GM12878 (cell line): Measurements from ENCODE around the gene APOC1. TPM values are rescaled to one million over a fixed set of nuclear protein-coding genes. Genes with fewer than 3 reads are reported as not detected.

Experiments
- ATAC-seq: fragments of 200-7000 bp; cut with Tn5 transposase; 3 replicates; pipeline ENCODE4 v1.9.1; 2020; ENCODE audit warnings: mild to moderate bottlenecking, moderate library complexity
- BruUV-seq: library from RNA; stranded (reverse); fragments of 400-500 nt; replicated peaks from 2 replicates; lab custom pipeline; 2021; lab: Mats Ljungman, UMichigan
- CTCF ChIA-PET: fragments of 300-600 bp; sonication (Branson Sonifier 250); formaldehyde crosslinking; extraction: SDS; loops from one replicate; lab custom pipeline; 2021; ENCODE audit warnings: inconsistent platforms; lab: Yijun Ruan, JAX
- POLR2A ChIA-PET: fragments of 350-600 bp; formaldehyde crosslinking; extraction: SDS; loops from one replicate; lab custom pipeline; 2021; ENCODE audit warnings: inconsistent platforms; lab: Charles Lee
- RAD21 ChIA-PET: fragments of 300-600 bp; sonication (Branson Sonifier 250); formaldehyde crosslinking; loops from one replicate; lab custom pipeline; 2023; ENCODE audit warnings: antibody characterized with exemption; ENCODE audit not compliant: unreplicated experiment; lab: Charles Lee
- SMC1A ChIA-PET: fragments of 300-600 bp; sonication (Branson Sonifier 250); formaldehyde crosslinking; loops from one replicate; lab custom pipeline; 2023; ENCODE audit not compliant: unreplicated experiment, uncharacterized antibody; lab: Charles Lee
- DNase-seq: peaks from one replicate; pipeline ENCODE4 v3.0.0-alpha.2; 2011; ENCODE audit warnings: low read depth, low spot score
- FAIRE-seq: peaks from 3 replicates; lab custom pipeline; 2011; peaks lifted over from hg19 to GRCh38; lab: Jason Lieb, UNC
- H2AFZ ChIP-seq: 2 replicates; pipeline ENCODE4 v1.6.0; 2011; ENCODE audit warnings: low read depth, low read length, control low read depth; ENCODE audit not compliant: control insufficient read depth
- H3K27ac ChIP-seq: 2 replicates; pipeline ENCODE4 v1.5.1; 2011; ENCODE audit warnings: control low read depth; ENCODE audit not compliant: control insufficient read depth, insufficient read depth
- H3K27me3 ChIP-seq, 2 experiments: replicated peaks in 1 of 2; 2 replicates each; pipeline versions ENCODE4 v1.6.0 to v1.6.1; 2011; ENCODE audit warnings: low read length in 1 of 2; ENCODE audit not compliant: control insufficient read depth in 2 of 2, insufficient read depth in 2 of 2
- H3K36me3 ChIP-seq, 2 experiments: 2 replicates each; pipeline ENCODE4 v1.5.1; 2011; ENCODE audit warnings: low read length in 1 of 2; ENCODE audit not compliant: control insufficient read depth in 2 of 2, insufficient read depth in 2 of 2
- H3K4me1 ChIP-seq: 2 replicates; pipeline ENCODE4 v1.6.1; 2011; ENCODE audit warnings: mild to moderate bottlenecking, low read length, moderate library complexity, mixed read lengths; ENCODE audit not compliant: control insufficient read depth, insufficient read depth
- H3K4me2 ChIP-seq: 2 replicates; pipeline ENCODE4 v1.6.0; 2011; ENCODE audit warnings: control low read depth; ENCODE audit not compliant: control insufficient read depth, insufficient read depth
- H3K4me3 ChIP-seq: fragments of 200-600 bp; sonication (generic); 2 replicates; pipeline ENCODE4 v1.5.1; 2016
- H3K79me2 ChIP-seq: 2 replicates; pipeline ENCODE4 v1.6.0; 2011; ENCODE audit warnings: low read length; ENCODE audit not compliant: control insufficient read depth, insufficient read depth
- H3K9ac ChIP-seq: 2 replicates; pipeline ENCODE4 v1.8.0; 2011; ENCODE audit warnings: low read length, control low read depth, mixed read lengths; ENCODE audit not compliant: control insufficient read depth, insufficient read depth
- H3K9me3 ChIP-seq: replicated peaks from 3 replicates; pipeline ENCODE4 v1.5.1; 2011; ENCODE audit warnings: mild to moderate bottlenecking, low read length; ENCODE audit not compliant: control insufficient read depth, insufficient read depth
- H4K20me1 ChIP-seq: 2 replicates; pipeline ENCODE4 v1.6.0; 2011; ENCODE audit not compliant: control insufficient read depth, insufficient read depth
- EED ChIP-seq: sonication (generic); IDR thresholded peaks from 2 replicates; pipeline ENCODE4 v1.6.1; 2016; ENCODE audit warnings: antibody characterized with exemption, low read depth
- HCFC1 ChIP-seq: fragments of 150-350 bp; IDR thresholded peaks from 2 replicates; pipeline ENCODE4 v1.6.1; 2014; ENCODE audit warnings: low read length
- IRF4 ChIP-seq: IDR thresholded peaks from 2 replicates; pipeline ENCODE4 v1.6.1; 2011; ENCODE audit warnings: low read depth, low read length
- JUND ChIP-seq: IDR thresholded peaks from 2 replicates; pipeline ENCODE4 v1.6.1; 2012; ENCODE audit warnings: low read depth, mild to moderate bottlenecking, low read length, improper control_type of control experiment, moderate library complexity
- MEF2B ChIP-seq: fragments of 450-650 bp; IDR thresholded peaks from 2 replicates; pipeline ENCODE4 v1.6.1; 2018; ENCODE audit warnings: mild to moderate bottlenecking, moderate library complexity; ENCODE audit not compliant: partially characterized antibody, poor library complexity, severe bottlenecking
- NR2C2 ChIP-seq: IDR thresholded peaks from 2 replicates; pipeline ENCODE4 v1.6.1; 2011; ENCODE audit warnings: borderline replicate concordance, low read depth; ENCODE audit not compliant: control insufficient read depth, insufficient read length
- NRF1 ChIP-seq: conservative IDR thresholded peaks from 2 replicates; pipeline ENCODE4 v1.6.1; 2011; ENCODE audit warnings: mild to moderate bottlenecking, low read depth, low read length, improper control_type of control experiment
- RAD21 ChIP-seq: IDR thresholded peaks from 2 replicates; pipeline ENCODE4 v1.6.1; 2011; ENCODE audit warnings: mild to moderate bottlenecking, low read depth, low read length, moderate library complexity; ENCODE audit not compliant: insufficient read depth
- RCOR1 ChIP-seq: conservative IDR thresholded peaks from 2 replicates; pipeline ENCODE4 v1.6.1; 2012; ENCODE audit warnings: low read depth, low read length, improper control_type of control experiment
- RELA ChIP-seq: fragments of 450-650 bp; IDR thresholded peaks from 2 replicates; pipeline ENCODE4 v1.8.0; 2014; ENCODE audit warnings: borderline replicate concordance; ENCODE audit not compliant: partially characterized antibody
- SMAD5 ChIP-seq: IDR thresholded peaks from 2 replicates; pipeline ENCODE4 v1.6.1; 2016; ENCODE audit warnings: antibody characterized with exemption, low read depth
- TARDBP ChIP-seq: IDR thresholded peaks from 2 replicates; pipeline ENCODE4 v1.6.1; 2016; ENCODE audit warnings: borderline replicate concordance
- ZBTB33 ChIP-seq: fragments of 450-650 bp; IDR thresholded peaks from 2 replicates; pipeline ENCODE4 v1.6.1; 2017; ENCODE audit warnings: mild to moderate bottlenecking
- WGBS: methylation state at CpG from one replicate; pipeline ENCODE4 v1.1.6; 2016; ENCODE audit warnings: low lambda C conversion rate; ENCODE audit not compliant: insufficient replicate concordance, insufficient coverage; ENCODE audit errors: missing lambda C conversion rate; 5-methylcytosine and 5-hydroxymethylcytosine counted together
- in situ Hi-C: fragments of 300-500 bp; cut with MboI; formaldehyde crosslinking; loops from 9 replicates; pipeline ENCODE4 v1.14.3; 2018; ENCODE audit warnings: mixed read lengths
- intact Hi-C: fragments of 100-400 bp; cut with micrococcal nuclease; formaldehyde crosslinking; loops from one replicate; pipeline ENCODE4 v1.14.2; 2022; ENCODE audit not compliant: unreplicated experiment
- polyA plus RNA-seq, 11 experiments: library from polyadenylated mRNA; depleted of rRNA in 4 of 11; unstranded in 6 of 11; stranded (reverse) in 5 of 11; fragments of >200 nt; fragmentation: Nextera tagmentation in 4 of 11; fragmentation: Illumina TruSeq in 1 of 11; extraction: Ambion mirVana in 4 of 11; extraction: Trizol in 1 of 11; gene quantifications; 1 replicate in 1 of 11; 2 replicates in 10 of 11; pipeline versions ENCODE4 v1.2.1 to v1.2.3, GENCODE V29; 2011 to 2016; ENCODE audit warnings: inconsistent platforms in 2 of 11, missing spikeins in 2 of 11, low read depth in 1 of 11
- total RNA-seq, 4 experiments: library from RNA; depleted of rRNA in 3 of 4; stranded (reverse); fragments of >200 nt in 3 of 4; fragmentation: Illumina TruSeq in 1 of 4; extraction: Trizol in 1 of 4; gene quantifications; 2 replicates each; pipeline versions ENCODE4 v1.2.1 to v1.2.3, GENCODE V29; 2013 to 2021
- TF ChIP-seq, protein P1 (sequence below): fragments of 450-650 bp; IDR thresholded peaks from 2 replicates; pipeline ENCODE4 v1.6.1; 2014; ENCODE audit warnings: mild to moderate bottlenecking

Gene APOC1
- total and polyA plus RNA-seq, 10 of the 15 experiments (the other 5 are each of a cell fraction or from before 2014, with no cell fraction given): 0.73 to 4.0 (median 2.6) TPM

DNA sequence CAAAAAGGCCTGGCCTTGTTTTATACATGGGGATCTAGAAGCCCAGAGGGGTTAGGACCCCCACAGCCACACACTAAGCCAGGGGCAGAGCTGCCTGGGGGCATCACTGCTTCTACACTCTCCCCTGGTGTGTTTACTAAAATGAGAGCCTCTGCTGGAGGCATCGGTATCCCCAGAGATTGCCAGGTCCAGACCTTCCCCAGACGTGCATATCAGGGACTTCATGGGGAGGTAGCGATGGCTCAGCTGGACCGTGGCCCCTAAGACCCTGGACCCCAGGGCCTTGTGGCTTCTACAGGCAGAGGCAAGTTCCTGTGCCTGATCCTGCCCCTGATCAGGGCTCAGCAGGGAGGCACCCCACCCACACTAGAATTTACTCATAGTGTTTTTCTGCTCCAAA lies 54.3 kb downstream of the APOC1 start:
- ATAC-seq: no peak
- TSS peak; percentile 63 for BruUV-seq
- H3K4me2 ChIP-seq: no peak overlapping the region
- SMC1A ChIA-PET: no interaction called here
- no peak for TF ChIP-seq ZBTB33
- TF ChIP-seq NRF1: no peak
- no peak for TF ChIP-seq MEF2B
- TF ChIP-seq TARDBP: no peak
- TF ChIP-seq EED: no peak
- TF ChIP-seq JUND: no peak
- TF ChIP-seq IRF4: no peak
- no peak for TF ChIP-seq RAD21
- no peak for TF ChIP-seq RELA
- TF ChIP-seq NR2C2: no peak
- no peak for TF ChIP-seq HCFC1
- TF ChIP-seq SMAD5: no peak
- no peak for TF ChIP-seq RCOR1
- TF ChIP-seq, protein P1, sequence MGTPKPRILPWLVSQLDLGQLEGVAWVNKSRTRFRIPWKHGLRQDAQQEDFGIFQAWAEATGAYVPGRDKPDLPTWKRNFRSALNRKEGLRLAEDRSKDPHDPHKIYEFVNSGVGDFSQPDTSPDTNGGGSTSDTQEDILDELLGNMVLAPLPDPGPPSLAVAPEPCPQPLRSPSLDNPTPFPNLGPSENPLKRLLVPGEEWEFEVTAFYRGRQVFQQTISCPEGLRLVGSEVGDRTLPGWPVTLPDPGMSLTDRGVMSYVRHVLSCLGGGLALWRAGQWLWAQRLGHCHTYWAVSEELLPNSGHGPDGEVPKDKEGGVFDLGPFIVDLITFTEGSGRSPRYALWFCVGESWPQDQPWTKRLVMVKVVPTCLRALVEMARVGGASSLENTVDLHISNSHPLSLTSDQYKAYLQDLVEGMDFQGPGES: no peak
- TF ChIP-seq, all 136 proteins: peak for 0
- Histone ChIP-seq H3K4me1 (no peaks in the 10 kb centered on the region), H3K36me3 (peaks cover 9 to 16% of the 10 kb centered on the region in 2 experiments), H3K27ac (no peak overlapping the region), H3K9ac (no peak overlapping the region), H3K79me2 (no peaks in the 10 kb centered on the region; the same call in none of the 2 replicates), H3K27me3 (no peaks in the 10 kb centered on the region), H3K4me3 (no peak overlapping the region), H4K20me1 (no peaks in the 10 kb centered on the region), H2AFZ (no peak overlapping the region), H3K9me3 (no peaks in the 10 kb centered on the region)
- FAIRE-seq (no peak), DNase-seq (no peak)
- in situ Hi-C loops (no loop called here), intact Hi-C loops (no loop called here)
- 91% methylated on average over 4 of the region's 4 CpGs for WGBS
- ChIA-PET CTCF (no interaction called here), RAD21 (no interaction called here), POLR2A (no interaction called here)

Other genes with a start within 250 kb of the APOC1 start
Only the 7 nearest of the 17 such genes appear.
- 0.11 and 0.34 TPM in 2 replicates for gene NECTIN2, start 68.3 kb upstream of the APOC1 start, total RNA-seq (2014; rRNA removed)
- gene NECTIN2, start 68.3 kb upstream of the APOC1 start, total RNA-seq (2014; rRNA removed; fragmentation: Illumina TruSeq; extraction: Trizol): not detected in 2 replicates
- gene NECTIN2, start 68.3 kb upstream of the APOC1 start, total RNA-seq (2021): 0.36 and 0.88 TPM in 2 replicates
- gene NECTIN2, start 68.3 kb upstream of the APOC1 start, polyA plus RNA-seq (2011; rRNA removed): 0.05 TPM in 1 of 2 replicates, not detected in the other
- gene NECTIN2, start 68.3 kb upstream of the APOC1 start, polyA plus RNA-seq (2014; fragmentation: Illumina TruSeq; extraction: Trizol): not detected in 2 replicates
- not detected for gene NECTIN2, start 68.3 kb upstream of the APOC1 start, polyA plus RNA-seq (2014; fragmentation: Nextera tagmentation; extraction: Ambion mirVana)
- 0.08 TPM in 1 of 2 replicates, not detected in the other for gene NECTIN2, start 68.3 kb upstream of the APOC1 start, polyA plus RNA-seq (2014; rRNA removed)
- gene NECTIN2, start 68.3 kb upstream of the APOC1 start, polyA plus RNA-seq (2016; fragmentation: Nextera tagmentation; extraction: Ambion mirVana): under 1 TPM in 1 of 2 experiments, not detected in 1; 0.26 TPM
- 92.3 and 111 TPM in 2 replicates for gene TOMM40, start 23.4 kb upstream of the APOC1 start, total RNA-seq (2014; rRNA removed)
- 68.9 and 88.6 TPM in 2 replicates for gene TOMM40, start 23.4 kb upstream of the APOC1 start, total RNA-seq (2014; rRNA removed; fragmentation: Illumina TruSeq; extraction: Trizol)
- 176 and 187 TPM in 2 replicates for gene TOMM40, start 23.4 kb upstream of the APOC1 start, total RNA-seq (2021)
- 32.1 and 58.2 TPM in 2 replicates for gene TOMM40, start 23.4 kb upstream of the APOC1 start, polyA plus RNA-seq (2011; rRNA removed)
- 19.5 and 72.5 TPM in 2 replicates for gene TOMM40, start 23.4 kb upstream of the APOC1 start, polyA plus RNA-seq (2014; fragmentation: Illumina TruSeq; extraction: Trizol)
- 1 to 10 TPM in 1 of 2 experiments, under 1 TPM in 1; 0.85 to 4.9 TPM for gene TOMM40, start 23.4 kb upstream of the APOC1 start, polyA plus RNA-seq (2014; fragmentation: Nextera tagmentation; extraction: Ambion mirVana)
- gene TOMM40, start 23.4 kb upstream of the APOC1 start, polyA plus RNA-seq (2014; rRNA removed): 144 and 165 TPM in 2 replicates
- gene TOMM40, start 23.4 kb upstream of the APOC1 start, polyA plus RNA-seq (2016; fragmentation: Nextera tagmentation; extraction: Ambion mirVana): 100 to 1,000 TPM; 214 to 221 TPM
- 0.11 and 0.51 TPM in 2 replicates for gene APOE, start 8.8 kb upstream of the APOC1 start, total RNA-seq (2014; rRNA removed)
- gene APOE, start 8.8 kb upstream of the APOC1 start, total RNA-seq (2014; rRNA removed; fragmentation: Illumina TruSeq; extraction: Trizol): 0.22 TPM in 1 of 2 replicates, not detected in the other
- gene APOE, start 8.8 kb upstream of the APOC1 start, total RNA-seq (2021): 3.4 and 3.7 TPM in 2 replicates
- gene APOE, start 8.8 kb upstream of the APOC1 start, polyA plus RNA-seq (2011; rRNA removed): 0.38 and 0.50 TPM in 2 replicates
- gene APOE, start 8.8 kb upstream of the APOC1 start, polyA plus RNA-seq (2014; fragmentation: Illumina TruSeq; extraction: Trizol): not detected in 2 replicates
- gene APOE, start 8.8 kb upstream of the APOC1 start, polyA plus RNA-seq (2014; fragmentation: Nextera tagmentation; extraction: Ambion mirVana): not detected
- gene APOE, start 8.8 kb upstream of the APOC1 start, polyA plus RNA-seq (2014; rRNA removed): 0.33 and 1.1 TPM in 2 replicates
- under 1 TPM in 1 of 2 experiments, not detected in 1; 0.93 TPM for gene APOE, start 8.8 kb upstream of the APOC1 start, polyA plus RNA-seq (2016; fragmentation: Nextera tagmentation; extraction: Ambion mirVana)
- gene APOC4, start 27.6 kb downstream of the APOC1 start, total RNA-seq (2014; rRNA removed): not detected in 2 replicates
- gene APOC4, start 27.6 kb downstream of the APOC1 start, total RNA-seq (2014; rRNA removed; fragmentation: Illumina TruSeq; extraction: Trizol): not detected in 2 replicates
- not detected in 2 replicates for gene APOC4, start 27.6 kb downstream of the APOC1 start, total RNA-seq (2021)
- gene APOC4, start 27.6 kb downstream of the APOC1 start, polyA plus RNA-seq (2011; rRNA removed): not detected in 2 replicates
- 1.4 TPM in 1 of 2 replicates, not detected in the other for gene APOC4, start 27.6 kb downstream of the APOC1 start, polyA plus RNA-seq (2014; fragmentation: Illumina TruSeq; extraction: Trizol)
- not detected for gene APOC4, start 27.6 kb downstream of the APOC1 start, polyA plus RNA-seq (2014; fragmentation: Nextera tagmentation; extraction: Ambion mirVana)
- not detected in 2 replicates for gene APOC4, start 27.6 kb downstream of the APOC1 start, polyA plus RNA-seq (2014; rRNA removed)
- not detected for gene APOC4, start 27.6 kb downstream of the APOC1 start, polyA plus RNA-seq (2016; fragmentation: Nextera tagmentation; extraction: Ambion mirVana)
- gene APOC2, start 31.4 kb downstream of the APOC1 start, total RNA-seq (2014; rRNA removed): not detected in 2 replicates
- gene APOC2, start 31.4 kb downstream of the APOC1 start, total RNA-seq (2014; rRNA removed; fragmentation: Illumina TruSeq; extraction: Trizol): not detected in 2 replicates
- gene APOC2, start 31.4 kb downstream of the APOC1 start, total RNA-seq (2021): not detected in 2 replicates
- gene APOC2, start 31.4 kb downstream of the APOC1 start, polyA plus RNA-seq (2011; rRNA removed): 0.52 and 0.72 TPM in 2 replicates
- not detected in 2 replicates for gene APOC2, start 31.4 kb downstream of the APOC1 start, polyA plus RNA-seq (2014; fragmentation: Illumina TruSeq; extraction: Trizol)
- gene APOC2, start 31.4 kb downstream of the APOC1 start, polyA plus RNA-seq (2014; fragmentation: Nextera tagmentation; extraction: Ambion mirVana): not detected
- not detected in 2 replicates for gene APOC2, start 31.4 kb downstream of the APOC1 start, polyA plus RNA-seq (2014; rRNA removed)
- gene APOC2, start 31.4 kb downstream of the APOC1 start, polyA plus RNA-seq (2016; fragmentation: Nextera tagmentation; extraction: Ambion mirVana): not detected
- gene CLPTM1, start 40.8 kb downstream of the APOC1 start, total RNA-seq (2014; rRNA removed): 22.5 and 34.3 TPM in 2 replicates
- 10.5 and 14.4 TPM in 2 replicates for gene CLPTM1, start 40.8 kb downstream of the APOC1 start, total RNA-seq (2014; rRNA removed; fragmentation: Illumina TruSeq; extraction: Trizol)
- gene CLPTM1, start 40.8 kb downstream of the APOC1 start, total RNA-seq (2021): 70.6 and 72.6 TPM in 2 replicates
- 13.3 and 33.1 TPM in 2 replicates for gene CLPTM1, start 40.8 kb downstream of the APOC1 start, polyA plus RNA-seq (2011; rRNA removed)
- gene CLPTM1, start 40.8 kb downstream of the APOC1 start, polyA plus RNA-seq (2014; fragmentation: Illumina TruSeq; extraction: Trizol): 28.5 and 51.2 TPM in 2 replicates
- 1 to 10 TPM in 1 of 2 experiments, under 1 TPM in 1; 0.42 to 2.3 TPM for gene CLPTM1, start 40.8 kb downstream of the APOC1 start, polyA plus RNA-seq (2014; fragmentation: Nextera tagmentation; extraction: Ambion mirVana)
- gene CLPTM1, start 40.8 kb downstream of the APOC1 start, polyA plus RNA-seq (2014; rRNA removed): 36.2 and 43.4 TPM in 2 replicates
- 10 to 100 TPM; 56.6 to 60.9 TPM for gene CLPTM1, start 40.8 kb downstream of the APOC1 start, polyA plus RNA-seq (2016; fragmentation: Nextera tagmentation; extraction: Ambion mirVana)
- 14.6 and 22.8 TPM in 2 replicates for gene RELB, start 86.9 kb downstream of the APOC1 start, total RNA-seq (2014; rRNA removed)
- 8.4 and 9.1 TPM in 2 replicates for gene RELB, start 86.9 kb downstream of the APOC1 start, total RNA-seq (2014; rRNA removed; fragmentation: Illumina TruSeq; extraction: Trizol)
- 43.4 and 43.8 TPM in 2 replicates for gene RELB, start 86.9 kb downstream of the APOC1 start, total RNA-seq (2021)
- gene RELB, start 86.9 kb downstream of the APOC1 start, polyA plus RNA-seq (2011; rRNA removed): 9.9 and 20.6 TPM in 2 replicates
- 3.6 and 5.6 TPM in 2 replicates for gene RELB, start 86.9 kb downstream of the APOC1 start, polyA plus RNA-seq (2014; fragmentation: Illumina TruSeq; extraction: Trizol)
- 1 to 10 TPM in 1 of 2 experiments, under 1 TPM in 1; 0.66 to 3.2 TPM for gene RELB, start 86.9 kb downstream of the APOC1 start, polyA plus RNA-seq (2014; fragmentation: Nextera tagmentation; extraction: Ambion mirVana)
- 27.9 and 38.9 TPM in 2 replicates for gene RELB, start 86.9 kb downstream of the APOC1 start, polyA plus RNA-seq (2014; rRNA removed)
- 10 to 100 TPM; 11.1 to 14.5 TPM for gene RELB, start 86.9 kb downstream of the APOC1 start, polyA plus RNA-seq (2016; fragmentation: Nextera tagmentation; extraction: Ambion mirVana)